Effector memory CD4-positive, alpha-beta T cell (primary cell): ENCODE data around the gene C1orf159.

Experiments used
- DNase-seq, 3 donors: peaks; one replicate each; pipeline ENCODE4 v3.0.0-alpha.2; 2020
- H3K27ac ChIP-seq: 2 replicates; pipeline ENCODE4 v1.7.0; 2013; ENCODE audit warnings: mild to moderate bottlenecking, low read length, moderate library complexity; ENCODE audit not compliant: insufficient read depth, poor library complexity, severe bottlenecking
- H3K27me3 ChIP-seq: replicated peaks from 2 replicates; pipeline ENCODE4 v1.7.0; 2013; ENCODE audit warnings: mild to moderate bottlenecking, low read length; ENCODE audit not compliant: insufficient read depth, control insufficient read depth, poor library complexity, severe bottlenecking
- H3K36me3 ChIP-seq: 2 replicates; pipeline ENCODE4 v1.7.0; 2013; ENCODE audit warnings: mild to moderate bottlenecking, low read length, moderate library complexity; ENCODE audit not compliant: control insufficient read depth, insufficient read depth
- H3K4me1 ChIP-seq: 2 replicates; pipeline ENCODE4 v1.7.0; 2013; ENCODE audit warnings: low read length, mild to moderate bottlenecking; ENCODE audit not compliant: control insufficient read depth, insufficient read depth, poor library complexity, severe bottlenecking
- H3K4me3 ChIP-seq: 2 replicates; pipeline ENCODE4 v1.7.0; 2013; ENCODE audit warnings: low read length, low read depth, mild to moderate bottlenecking; ENCODE audit not compliant: insufficient read depth, poor library complexity, severe bottlenecking
- H3K9me3 ChIP-seq: 2 replicates; pipeline ENCODE4 v1.7.0; 2013; ENCODE audit warnings: mild to moderate bottlenecking, low read length, moderate library complexity; ENCODE audit not compliant: control insufficient read depth

Gene C1orf159

DNA sequence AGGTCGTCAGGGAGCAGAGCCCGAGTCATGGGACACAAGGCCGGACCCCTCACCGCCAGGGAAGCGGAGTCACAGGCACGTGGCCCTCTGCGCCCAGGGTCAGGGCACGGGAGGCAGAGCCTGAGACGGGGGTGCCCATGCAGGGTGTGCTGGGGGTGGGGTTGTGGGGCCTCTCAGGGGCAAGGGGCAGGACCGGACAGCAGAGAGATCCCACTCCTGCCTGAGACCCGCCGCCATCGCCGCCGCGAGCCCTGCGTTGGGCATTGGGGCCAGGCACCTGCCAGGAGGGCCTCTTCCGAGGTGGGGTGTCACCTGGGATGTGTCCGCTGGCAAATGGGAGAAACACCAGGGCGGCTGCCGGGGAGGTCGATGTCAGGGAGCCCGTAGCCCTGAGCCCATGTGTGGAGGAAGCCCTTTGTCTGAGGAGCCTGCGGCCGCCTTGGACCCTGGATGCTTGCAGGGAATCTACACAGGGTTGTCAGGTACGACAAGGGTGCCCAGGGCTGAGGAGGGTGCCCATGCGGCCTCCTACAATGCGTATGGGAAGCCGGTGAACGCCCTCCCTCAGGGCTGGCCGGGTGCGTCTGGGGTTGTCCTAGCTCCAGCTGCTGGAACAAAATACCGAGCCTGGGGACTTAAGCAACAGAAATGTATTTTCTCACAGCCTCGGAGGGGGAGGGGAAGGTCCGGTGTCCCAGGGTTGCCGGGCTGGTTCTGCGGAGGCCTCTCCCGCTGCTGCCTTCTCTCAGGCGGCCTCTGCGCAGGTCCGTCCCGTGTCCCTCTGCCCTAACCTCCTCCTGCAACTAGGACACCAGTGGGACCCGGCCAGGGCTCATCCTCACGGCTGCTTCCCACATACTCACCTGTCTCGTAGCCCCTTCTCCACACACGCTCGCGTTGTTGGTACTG lies 16.4 kb upstream of the C1orf159 start:
- Histone ChIP-seq H3K9me3 (no peaks in the 10 kb centered on the region), H3K4me3 (no peak overlapping the region), H3K36me3 (no peaks in the 10 kb centered on the region), H3K4me1 (peaks cover 10% of the 10 kb centered on the region), H3K27me3 (no peaks in the 10 kb centered on the region), H3K27ac (no peak overlapping the region)
- DNase-seq: no peak

DNA sequence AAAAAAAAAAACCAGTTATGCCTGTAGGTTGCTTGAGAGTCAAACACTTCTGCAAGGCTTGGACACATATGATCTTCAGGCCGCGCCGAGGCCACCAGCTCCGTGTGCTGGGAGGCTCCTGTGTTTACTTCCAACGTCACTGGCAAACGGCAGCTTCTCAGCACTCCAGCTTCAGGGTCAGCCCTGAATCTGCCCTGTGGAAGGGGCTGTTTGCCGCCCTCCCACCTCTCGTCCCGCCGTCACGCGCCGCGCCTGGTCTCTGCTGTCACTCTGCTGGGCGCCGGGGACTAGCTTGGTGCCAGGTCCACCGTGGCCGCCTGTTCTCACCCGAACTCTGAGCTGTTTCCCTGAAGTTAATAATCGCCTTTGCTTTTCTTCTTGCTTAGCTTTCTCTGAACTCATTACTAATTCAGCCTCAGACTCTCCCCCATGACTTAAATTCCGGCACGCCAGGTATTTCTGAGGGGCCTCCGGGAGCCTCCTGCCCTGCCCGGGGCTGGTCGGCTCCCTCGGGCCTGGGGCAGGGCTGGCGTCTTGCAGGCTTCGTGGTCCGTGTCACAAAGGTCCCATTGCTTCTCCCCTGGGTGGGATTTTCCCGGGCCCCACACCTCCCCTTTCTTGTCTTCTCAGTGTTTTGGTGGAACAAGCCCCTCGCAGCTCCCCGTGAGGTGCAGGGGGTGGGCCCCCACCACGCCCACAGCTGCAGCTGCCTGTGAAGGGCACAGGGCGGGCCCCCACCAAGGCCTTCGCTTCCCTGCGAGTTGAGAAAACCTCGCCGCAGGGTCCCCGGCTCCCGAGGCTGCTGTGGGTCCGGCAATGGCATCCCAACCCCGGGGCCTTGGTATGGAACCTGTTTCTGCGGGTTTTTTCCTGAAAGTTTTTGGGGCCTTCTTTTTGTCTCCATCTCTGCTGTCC lies 14.6 kb upstream of the C1orf159 start:
- Histone ChIP-seq H3K4me1 (no peaks in the 10 kb centered on the region), H3K36me3 (no peaks in the 10 kb centered on the region), H3K27ac (no peak overlapping the region), H3K27me3 (no peaks in the 10 kb centered on the region), H3K4me3 (no peak overlapping the region), H3K9me3 (no peaks in the 10 kb centered on the region)
- DNase-seq: no peak

- Histone ChIP-seq H3K27ac (no peak overlapping the region), H3K4me1 (no peaks in the 10 kb centered on the region), H3K4me3 (no peak overlapping the region), H3K9me3 (no peaks in the 10 kb centered on the region), H3K36me3 (no peaks in the 10 kb centered on the region), H3K27me3 (no peaks in the 10 kb centered on the region)
- no peak for DNase-seq
These were observed 13.5 kb upstream of the C1orf159 start for GRCh38 chr1:1129381-1129821.

GRCh38 chr1:1128454-1129139 lies 12.7 kb upstream of the C1orf159 start:
- H3K9me3 ChIP-seq: no peaks in the 10 kb centered on the region
- no peak overlapping the region for H3K27ac ChIP-seq
- H3K4me3 ChIP-seq: no peak overlapping the region
- no peaks in the 10 kb centered on the region for H3K27me3 ChIP-seq
- no peaks in the 10 kb centered on the region for H3K36me3 ChIP-seq
- DNase-seq: no peak
- no peaks in the 10 kb centered on the region for H3K4me1 ChIP-seq

DNA sequence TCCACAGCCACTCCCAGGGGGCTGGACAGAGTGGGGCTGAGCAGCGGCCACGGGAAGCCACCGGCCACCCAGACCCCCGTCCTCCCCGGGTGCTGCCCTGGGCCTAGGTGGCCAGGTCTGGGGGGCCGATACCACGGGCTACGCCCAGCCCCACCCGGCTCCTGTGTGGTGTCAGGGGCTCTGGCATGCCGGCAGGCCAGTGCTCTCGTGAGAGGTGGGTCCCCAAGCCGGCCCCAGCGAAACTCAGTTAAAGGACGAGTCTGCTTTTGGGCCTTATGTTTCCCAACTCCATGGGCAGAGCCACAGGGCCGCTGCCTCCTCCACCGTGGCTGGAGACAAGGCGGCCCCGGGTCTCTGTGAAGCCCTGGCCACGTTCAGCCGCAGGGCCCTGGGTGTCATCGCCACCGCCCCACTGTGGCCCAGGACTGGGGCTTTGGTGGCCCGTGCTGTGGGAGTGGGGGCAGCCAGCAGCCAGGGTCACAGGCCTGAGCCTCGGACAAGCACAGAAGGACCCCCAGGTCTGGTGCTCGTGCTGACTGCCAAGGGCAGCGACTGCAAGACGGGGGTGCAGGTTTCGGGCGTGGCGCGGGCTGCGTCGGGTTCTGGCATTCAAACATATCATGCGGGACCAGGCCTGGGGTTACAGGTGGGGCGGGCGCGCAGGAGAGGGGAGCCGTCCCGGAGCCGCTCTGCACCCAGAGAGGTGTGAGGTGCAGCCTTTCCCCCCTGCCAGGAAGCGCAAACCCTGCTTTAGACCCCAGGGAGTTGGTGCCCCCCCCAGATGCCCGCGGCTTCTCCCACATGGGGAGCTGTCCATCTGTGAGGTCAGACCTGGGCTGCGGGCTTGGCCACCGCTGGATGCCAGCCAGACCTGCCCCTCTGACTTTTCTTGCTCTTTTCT lies 11.9 kb upstream of the C1orf159 start:
- Histone ChIP-seq H3K36me3 (no peaks in the 10 kb centered on the region), H3K4me3 (no peak overlapping the region), H3K4me1 (no peaks in the 10 kb centered on the region), H3K9me3 (no peaks in the 10 kb centered on the region), H3K27ac (no peak overlapping the region), H3K27me3 (no peaks in the 10 kb centered on the region)
- no peak for DNase-seq

DNA sequence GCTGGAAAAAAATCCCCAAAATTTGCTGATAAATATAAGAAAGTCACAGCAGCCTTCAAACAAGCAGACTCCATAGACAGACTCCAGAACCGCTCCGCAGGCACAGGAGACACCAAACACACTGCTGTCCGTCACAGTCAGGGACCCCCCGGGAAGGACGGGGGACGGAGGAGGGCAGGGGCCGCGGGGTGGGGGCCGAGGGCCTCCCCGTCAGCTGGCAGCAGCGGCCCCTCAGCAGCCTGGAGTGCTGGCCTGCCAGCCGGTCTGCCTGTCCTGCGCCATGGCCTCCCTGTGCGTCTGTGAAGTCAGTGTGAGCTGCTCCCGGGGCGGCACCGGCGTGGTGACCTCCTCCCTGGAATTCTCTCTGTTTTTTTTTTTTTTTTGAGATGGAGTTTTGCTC lies 10.1 kb upstream of the C1orf159 start:
- DNase-seq: no peak
- Histone ChIP-seq H3K4me1 (peaks cover 10% of the 10 kb centered on the region), H3K36me3 (no peaks in the 10 kb centered on the region), H3K27me3 (no peaks in the 10 kb centered on the region), H3K9me3 (no peaks in the 10 kb centered on the region), H3K27ac (no peak overlapping the region), H3K4me3 (no peak overlapping the region)

- H3K36me3 ChIP-seq: no peaks in the 10 kb centered on the region
- no peaks in the 10 kb centered on the region for H3K9me3 ChIP-seq
- DNase-seq: no peak
- H3K4me1 ChIP-seq: peaks cover 10% of the 10 kb centered on the region
- no peaks in the 10 kb centered on the region for H3K27me3 ChIP-seq
- no peak overlapping the region for H3K27ac ChIP-seq
- H3K4me3 ChIP-seq: no peak overlapping the region
These were observed 9.1 kb upstream of the C1orf159 start for GRCh38 chr1:1124786-1125642.

DNA sequence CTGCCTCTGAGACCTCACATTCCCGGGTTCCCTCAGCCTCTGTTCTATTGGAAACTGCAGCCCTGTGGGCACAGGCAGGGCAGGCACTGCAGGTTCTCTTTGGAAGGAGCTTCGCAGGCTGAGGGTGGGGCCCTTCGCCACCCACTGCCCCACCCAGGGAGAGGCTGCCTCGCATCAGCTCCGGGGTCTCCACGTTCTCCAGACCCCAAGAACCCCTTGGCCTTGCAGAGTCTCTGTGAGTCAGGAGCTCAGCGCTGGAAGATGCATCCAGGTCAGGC lies 8.6 kb upstream of the C1orf159 start:
- Histone ChIP-seq H3K4me3 (no peak overlapping the region), H3K36me3 (no peaks in the 10 kb centered on the region), H3K27me3 (no peaks in the 10 kb centered on the region), H3K27ac (no peak overlapping the region), H3K4me1 (peaks cover 10% of the 10 kb centered on the region), H3K9me3 (no peaks in the 10 kb centered on the region)
- no peak for DNase-seq
